Lung (tissue), 12 donors: Measurements from ENCODE around the gene COL16A1. TPM values are rescaled to one million over a fixed set of nuclear protein-coding genes. Genes with fewer than 3 reads are reported as not detected.

Experiments used
- ATAC-seq: fragments of 200-7000 bp; cut with Tn5 transposase; one replicate; pipeline ENCODE4 v1.9.1; 2020; ENCODE audit warnings: moderate number of reproducible peaks; ENCODE audit not compliant: insufficient read depth, low FRiP score
- DNase-seq, 3 donors: peaks; one replicate each; pipeline ENCODE4 v3.0.0-alpha.2; 2013 to 2017
- H3K27ac ChIP-seq, 2 donors: one replicate each; pipeline ENCODE4 v1.5.1; 2013; ENCODE audit warnings: mild to moderate bottlenecking in 2 of 2, moderate library complexity in 2 of 2, control low read depth in 1 of 2, inconsistent platforms in 1 of 2, low read depth in 1 of 2, low read length in 1 of 2
- H3K27me3 ChIP-seq, 3 donors: one replicate each; pipeline ENCODE4 v1.5.1; 2013; ENCODE audit warnings: low read length in 2 of 3; ENCODE audit not compliant: control insufficient read depth in 3 of 3, insufficient read depth in 3 of 3
- H3K36me3 ChIP-seq, 4 donors: one replicate each; pipeline ENCODE4 v1.5.1; 2013; ENCODE audit warnings: low read length in 4 of 4, mild to moderate bottlenecking in 1 of 4, moderate library complexity in 1 of 4; ENCODE audit not compliant: control insufficient read depth in 4 of 4, insufficient read depth in 4 of 4
- H3K4me1 ChIP-seq, 5 donors: one replicate each; pipeline ENCODE4 v1.5.1; 2013; ENCODE audit warnings: low read length in 5 of 5, mild to moderate bottlenecking in 2 of 5, moderate library complexity in 1 of 5; ENCODE audit not compliant: control insufficient read depth in 5 of 5, insufficient read depth in 5 of 5
- H3K4me3 ChIP-seq: one replicate; pipeline ENCODE4 v1.5.1; 2013; ENCODE audit warnings: mild to moderate bottlenecking, control low read depth, moderate library complexity
- H3K9ac ChIP-seq, 2 donors: one replicate each; pipeline ENCODE4 v1.5.1; 2013; ENCODE audit warnings: low read length in 2 of 2, control low read depth in 1 of 2; ENCODE audit not compliant: insufficient read depth in 1 of 2
- H3K9me3 ChIP-seq, 4 donors: one replicate each; pipeline ENCODE4 v1.5.1; 2013; ENCODE audit warnings: low read length in 3 of 4, mild to moderate bottlenecking in 1 of 4, moderate library complexity in 1 of 4; ENCODE audit not compliant: control insufficient read depth in 4 of 4, insufficient read depth in 3 of 4
- WGBS, 2 donors: extraction: QIAGEN DNeasy Blood & Tissue Kit; methylation state at CpG; one replicate each; pipeline ENCODE4 v1.1.7; 2013; 5-methylcytosine and 5-hydroxymethylcytosine counted together
- polyA plus RNA-seq, 2 donors: library from polyadenylated mRNA; stranded (reverse); fragments of 200-250 nt; gene quantifications; one replicate each; pipeline ENCODE4 v1.2.1, GENCODE V29; 2013
- total RNA-seq, 2 donors: library from RNA; depleted of rRNA in 1 of 2; stranded (reverse); fragments of >200 nt in 1 of 2; gene quantifications; one replicate each; pipeline ENCODE4 v1.2.1, GENCODE V29; 2014 to 2021
- TF ChIP-seq, protein P1 (sequence below): IDR thresholded peaks from 2 replicates; pipeline ENCODE4 v1.5.1; 2012; ENCODE audit warnings: mild to moderate bottlenecking; ENCODE audit errors: control extremely low read depth, extremely low read depth
- donor health status: control.
- donor health status: control.
- donor health status: Bipolar disorder and iron deficiency.
- donor health status: healthy.
- donor health status: DM: yes; HTN: yes; CAD: no.

Gene COL16A1
- total and polyA plus RNA-seq, 4 donors, result 16.5 to 83.2 (median 43.3) TPM

DNA sequence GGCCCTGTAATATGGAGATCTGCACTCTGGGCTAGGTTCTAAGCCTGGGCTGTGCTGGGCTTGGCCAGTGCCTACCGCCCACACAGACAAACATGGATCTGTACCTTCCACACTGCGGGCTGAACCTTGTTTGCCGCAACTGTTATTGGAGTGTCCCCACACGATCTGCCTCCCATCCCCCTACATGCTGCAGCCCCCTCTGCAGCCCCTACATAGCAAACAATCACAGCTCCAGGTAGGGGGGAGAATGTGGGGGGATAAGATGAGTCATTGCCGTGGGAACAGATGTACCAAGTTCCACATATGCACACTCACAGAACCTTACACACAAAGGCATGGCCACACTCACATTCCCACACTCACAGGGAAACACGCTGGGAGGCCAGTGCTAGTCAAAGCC, 88.4 kb downstream of the COL16A1 start:
- 91 to 94% methylated on average over 6 of the region's 6 CpGs for WGBS, 2 donors
- Histone ChIP-seq H3K27ac (no peak overlapping the region), H3K27me3 (peaks cover 0 to 14% (median 8%) of the 10 kb centered on the region in 3 donors), H3K4me1 (peaks cover 0 to 7% (median 0%) of the 10 kb centered on the region in 5 donors), H3K9me3 (no peaks in the 10 kb centered on the region), H3K36me3 (no peaks in the 10 kb centered on the region), H3K4me3 (no peak overlapping the region), H3K9ac (no peak overlapping the region)
- no peak for ATAC-seq
- TF ChIP-seq, protein P1, sequence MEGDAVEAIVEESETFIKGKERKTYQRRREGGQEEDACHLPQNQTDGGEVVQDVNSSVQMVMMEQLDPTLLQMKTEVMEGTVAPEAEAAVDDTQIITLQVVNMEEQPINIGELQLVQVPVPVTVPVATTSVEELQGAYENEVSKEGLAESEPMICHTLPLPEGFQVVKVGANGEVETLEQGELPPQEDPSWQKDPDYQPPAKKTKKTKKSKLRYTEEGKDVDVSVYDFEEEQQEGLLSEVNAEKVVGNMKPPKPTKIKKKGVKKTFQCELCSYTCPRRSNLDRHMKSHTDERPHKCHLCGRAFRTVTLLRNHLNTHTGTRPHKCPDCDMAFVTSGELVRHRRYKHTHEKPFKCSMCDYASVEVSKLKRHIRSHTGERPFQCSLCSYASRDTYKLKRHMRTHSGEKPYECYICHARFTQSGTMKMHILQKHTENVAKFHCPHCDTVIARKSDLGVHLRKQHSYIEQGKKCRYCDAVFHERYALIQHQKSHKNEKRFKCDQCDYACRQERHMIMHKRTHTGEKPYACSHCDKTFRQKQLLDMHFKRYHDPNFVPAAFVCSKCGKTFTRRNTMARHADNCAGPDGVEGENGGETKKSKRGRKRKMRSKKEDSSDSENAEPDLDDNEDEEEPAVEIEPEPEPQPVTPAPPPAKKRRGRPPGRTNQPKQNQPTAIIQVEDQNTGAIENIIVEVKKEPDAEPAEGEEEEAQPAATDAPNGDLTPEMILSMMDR, result no peak
- no peak for DNase-seq

- H3K36me3 ChIP-seq, result no peaks in the 10 kb centered on the region
- no peaks in the 10 kb centered on the region for H3K9me3 ChIP-seq
- peak in 1 of 3 donors; percentile 29 for DNase-seq
- no peak overlapping the region for H3K4me3 ChIP-seq
- peaks cover 0 to 7% (median 0%) of the 10 kb centered on the region in 5 donors for H3K4me1 ChIP-seq
- ATAC-seq, result no peak
- 91% methylated on average over 8 of the region's 8 CpGs for WGBS, 2 donors
- H3K27ac ChIP-seq, result no peak overlapping the region
- TF ChIP-seq, protein P1, result no peak
- no peak overlapping the region for H3K9ac ChIP-seq
- peaks cover 0 to 14% (median 8%) of the 10 kb centered on the region in 3 donors for H3K27me3 ChIP-seq
Observed at GRCh38 chr1:31614414-31615005, 89.3 kb downstream of the COL16A1 start.

- Histone ChIP-seq H3K9me3 (no peaks in the 10 kb centered on the region), H3K27me3 (no peaks in the 10 kb centered on the region), H3K4me3 (no peak overlapping the region), H3K36me3 (no peaks in the 10 kb centered on the region), H3K9ac (no peak overlapping the region), H3K27ac (no peak overlapping the region), H3K4me1 (peaks cover 0 to 2% (median 0%) of the 10 kb centered on the region in 5 donors)
- DNase-seq (peak in 1 of 3 donors; percentile 23), ATAC-seq (no peak)
- WGBS, 2 donors, result 7 to 17% methylated on average over 1 of the region's 1 CpG
- TF ChIP-seq, protein P1, result no peak
Observed at GRCh38 chr1:31609514-31610118, 94.2 kb downstream of the COL16A1 start.
